Measurements from ENCODE around the gene KCNJ10.

The KCNJ10 gene

GRCh38 chr1:160049101-160049500 is 20.9 kb downstream of the KCNJ10 start:
- TF ChIP-seq POLR2AphosphoS5 (IDR thresholded peaks at IDR 0.05; ENCODE audit: low read depth): no peak
- no peak for TF ChIP-seq CTCF (IDR thresholded peaks at IDR 0.05; ENCODE audit: insufficient read depth, low read length)
- TF ChIP-seq REST (IDR thresholded peaks at IDR 0.05; ENCODE audit: insufficient replicate concordance, low read depth): no peak
- TF ChIP-seq SPI1 (IDR thresholded peaks at IDR 0.05; ENCODE audit: borderline replicate concordance, low read depth): no peak
- no peak for TF ChIP-seq GABPA (IDR thresholded peaks at IDR 0.05; ENCODE audit: low read depth)
- no peak overlapping the region for H3K4me3 ChIP-seq (replicated peaks; ENCODE audit: insufficient read depth, low read length)
- DNase-seq (ENCODE audit: low read depth in 1 of 2, low spot score in 1 of 2): no peak
- no peak overlapping the region for H3K27ac ChIP-seq (replicated peaks)
- peaks cover 16% of the 10 kb centered on the region for H3K27me3 ChIP-seq (ENCODE audit: insufficient read depth, poor library complexity, severe bottlenecking)

GRCh38 chr1:160048335-160048734 is 21.6 kb downstream of the KCNJ10 start:
- Histone ChIP-seq H3K27ac (replicated peaks) (no peak overlapping the region), H3K27me3 (ENCODE audit: insufficient read depth, poor library complexity, severe bottlenecking) (peaks cover 16% of the 10 kb centered on the region), H3K4me3 (replicated peaks; ENCODE audit: insufficient read depth, low read length) (no peak overlapping the region)
- DNase-seq (ENCODE audit: low read depth in 1 of 2, low spot score in 1 of 2): no peak
- TF ChIP-seq POLR2AphosphoS5 (IDR thresholded peaks at IDR 0.05; ENCODE audit: low read depth) (no peak), SPI1 (IDR thresholded peaks at IDR 0.05; ENCODE audit: borderline replicate concordance, low read depth) (no peak), REST (IDR thresholded peaks at IDR 0.05; ENCODE audit: insufficient replicate concordance, low read depth) (no peak), GABPA (IDR thresholded peaks at IDR 0.05; ENCODE audit: low read depth) (no peak), CTCF (IDR thresholded peaks at IDR 0.05; ENCODE audit: insufficient read depth, low read length) (no peak)

- no peak for TF ChIP-seq POLR2AphosphoS5 (IDR thresholded peaks at IDR 0.05; ENCODE audit: low read depth)
- TF ChIP-seq CTCF (IDR thresholded peaks at IDR 0.05; ENCODE audit: insufficient read depth, low read length): no peak
- no peak for TF ChIP-seq GABPA (IDR thresholded peaks at IDR 0.05; ENCODE audit: low read depth)
- no peak for TF ChIP-seq REST (IDR thresholded peaks at IDR 0.05; ENCODE audit: insufficient replicate concordance, low read depth)
- TF ChIP-seq SPI1 (IDR thresholded peaks at IDR 0.05; ENCODE audit: borderline replicate concordance, low read depth): no peak
- no peak for DNase-seq (ENCODE audit: low read depth in 1 of 2, low spot score in 1 of 2)
- H3K4me3 ChIP-seq (replicated peaks; ENCODE audit: insufficient read depth, low read length): peak overlapping the region; percentile 26
Observed at GRCh38 chr1:160047111-160047991, 22.6 kb downstream of the KCNJ10 start.

More at GRCh38 chr1:160047111-160047991, 22.6 kb downstream of the KCNJ10 start:
- peaks cover 12% of the 10 kb centered on the region for H3K27me3 ChIP-seq (ENCODE audit: insufficient read depth, poor library complexity, severe bottlenecking)
- no peak overlapping the region for H3K27ac ChIP-seq (replicated peaks)
